GM12878 (cell line): ENCODE measurements around the gene TMEM263. TPM values are rescaled to one million over a fixed set of nuclear protein-coding genes. Genes with fewer than 3 reads are reported as not detected.

Experiments used
- ASH2L ChIP-seq: fragments of 300-600, 200-600 bp; sonication (generic); IDR thresholded peaks from 2 replicates; pipeline ENCODE4 v1.6.1; 2017; ENCODE audit warnings: low read depth, mild to moderate bottlenecking, borderline replicate concordance
- BCLAF1 ChIP-seq: fragments of 450-650 bp; IDR thresholded peaks from 2 replicates; pipeline ENCODE4 v1.6.1; 2017; ENCODE audit warnings: antibody characterized with exemption, mild to moderate bottlenecking, moderate library complexity
- BRCA1 ChIP-seq: IDR thresholded peaks from 2 replicates; pipeline ENCODE4 v1.6.1; 2011; ENCODE audit warnings: low read depth, low read length, improper control_type of control experiment
- CEBPB ChIP-seq, 2 experiments: fragments of 150-350 bp in 1 of 2; IDR thresholded peaks; 2 replicates each; pipeline ENCODE4 v1.6.1; 2012 to 2014; ENCODE audit warnings: low read depth in 2 of 2, low read length in 2 of 2, borderline replicate concordance in 1 of 2, inconsistent platforms in 1 of 2
- GATAD2B ChIP-seq: fragments of 450-650 bp; conservative IDR thresholded peaks from 2 replicates; pipeline ENCODE4 v1.6.1; 2017; ENCODE audit warnings: low read depth, mild to moderate bottlenecking, moderate library complexity
- HDAC2 ChIP-seq: fragments of 200-600 bp; sonication (generic); IDR thresholded peaks from 2 replicates; pipeline ENCODE4 v1.6.1; 2017
- HDGF ChIP-seq: fragments of 450-650 bp; IDR thresholded peaks from 2 replicates; pipeline ENCODE4 v1.6.1; 2016; ENCODE audit warnings: antibody characterized with exemption
- IKZF1 ChIP-seq: fragments of 450-650 bp; conservative IDR thresholded peaks from 2 replicates; pipeline ENCODE4 v1.6.1; 2017; ENCODE audit warnings: antibody characterized with exemption, mild to moderate bottlenecking
- IKZF2 ChIP-seq, 2 experiments: fragments of 450-650 bp; IDR thresholded peaks; 2 replicates each; pipeline ENCODE4 v1.6.1; 2017; ENCODE audit warnings: mild to moderate bottlenecking in 2 of 2, moderate library complexity in 2 of 2
- KLF5 ChIP-seq: fragments of 450-650 bp; IDR thresholded peaks from 2 replicates; pipeline ENCODE4 v1.6.1; 2014; ENCODE audit warnings: mild to moderate bottlenecking; ENCODE audit not compliant: partially characterized antibody
- NFYB ChIP-seq: IDR thresholded peaks from 2 replicates; pipeline ENCODE4 v1.6.1; 2011; ENCODE audit warnings: low read depth, mild to moderate bottlenecking, low read length, improper control_type of control experiment, moderate library complexity; ENCODE audit not compliant: insufficient read depth
- RAD21 ChIP-seq: IDR thresholded peaks from 2 replicates; pipeline ENCODE4 v1.6.1; 2011; ENCODE audit warnings: mild to moderate bottlenecking, low read depth, low read length, moderate library complexity; ENCODE audit not compliant: insufficient read depth
- RB1 ChIP-seq: fragments of 450-650 bp; formaldehyde crosslinking; IDR thresholded peaks from 2 replicates; pipeline ENCODE4 v1.6.1; 2017; ENCODE audit warnings: mild to moderate bottlenecking, borderline replicate concordance
- RBBP5 ChIP-seq: fragments of 200-600 bp; sonication (generic); conservative IDR thresholded peaks from 2 replicates; pipeline ENCODE4 v1.6.1; 2016
- RCOR1 ChIP-seq: conservative IDR thresholded peaks from 2 replicates; pipeline ENCODE4 v1.6.1; 2012; ENCODE audit warnings: low read depth, low read length, improper control_type of control experiment
- RUNX3 ChIP-seq: IDR thresholded peaks from 2 replicates; pipeline ENCODE4 v1.6.1; 2012; ENCODE audit warnings: low read length, inconsistent platforms
- SMAD5 ChIP-seq: IDR thresholded peaks from 2 replicates; pipeline ENCODE4 v1.6.1; 2016; ENCODE audit warnings: antibody characterized with exemption, low read depth
- SMC3 ChIP-seq: IDR thresholded peaks from 2 replicates; pipeline ENCODE4 v1.6.1; 2011; ENCODE audit warnings: low read length, improper control_type of control experiment, borderline replicate concordance
- SP1 ChIP-seq: IDR thresholded peaks from one replicate; pipeline ENCODE4 v1.6.1; 2011; ENCODE audit warnings: low read depth, low read length
- TCF12 ChIP-seq: IDR thresholded peaks from 2 replicates; pipeline ENCODE4 v1.6.1; 2011; ENCODE audit warnings: low read depth, mild to moderate bottlenecking, low read length
- USF2 ChIP-seq: IDR thresholded peaks from 2 replicates; pipeline ENCODE4 v1.6.1; 2011; ENCODE audit warnings: low read depth, low read length, improper control_type of control experiment, borderline replicate concordance
- YY1 ChIP-seq: IDR thresholded peaks from 2 replicates; pipeline ENCODE4 v1.6.1; 2011; ENCODE audit warnings: low read depth, mild to moderate bottlenecking, low read length
- ZNF207 ChIP-seq: fragments of 450-650 bp; IDR thresholded peaks from 2 replicates; pipeline ENCODE4 v1.6.1; 2014; ENCODE audit warnings: antibody characterized with exemption, mild to moderate bottlenecking, borderline replicate concordance
- ZNF274 ChIP-seq: IDR thresholded peaks from one replicate; pipeline ENCODE4 v1.8.0; 2011; ENCODE audit not compliant: insufficient read length, insufficient read depth
- polyA plus RNA-seq, 11 experiments: library from polyadenylated mRNA; depleted of rRNA in 4 of 11; unstranded in 6 of 11; stranded (reverse) in 5 of 11; fragments of >200 nt; fragmentation: Nextera tagmentation in 4 of 11; fragmentation: Illumina TruSeq in 1 of 11; extraction: Ambion mirVana in 4 of 11; extraction: Trizol in 1 of 11; gene quantifications; 1 replicate in 1 of 11; 2 replicates in 10 of 11; pipeline versions ENCODE4 v1.2.1 to v1.2.3, GENCODE V29; 2011 to 2016; ENCODE audit warnings: inconsistent platforms in 2 of 11, missing spikeins in 2 of 11, low read depth in 1 of 11
- total RNA-seq, 4 experiments: library from RNA; depleted of rRNA in 3 of 4; stranded (reverse); fragments of >200 nt in 3 of 4; fragmentation: Illumina TruSeq in 1 of 4; extraction: Trizol in 1 of 4; gene quantifications; 2 replicates each; pipeline versions ENCODE4 v1.2.1 to v1.2.3, GENCODE V29; 2013 to 2021
- TF ChIP-seq, protein P1 (sequence below): fragments of 450-650 bp; conservative IDR thresholded peaks from 2 replicates; pipeline ENCODE4 v1.6.1; 2017; ENCODE audit warnings: mild to moderate bottlenecking, moderate library complexity
- TF ChIP-seq, protein P2 (sequence below): IDR thresholded peaks from 2 replicates; pipeline ENCODE4 v1.6.1; 2012; ENCODE audit warnings: low read depth, low read length, improper control_type of control experiment

TMEM263 gene
- total and polyA plus RNA-seq, 10 of the 15 experiments (the other 5 are each of a cell fraction or from before 2014, with no cell fraction given): 15.4 to 41.3 (median 27.6) TPM

DNA sequence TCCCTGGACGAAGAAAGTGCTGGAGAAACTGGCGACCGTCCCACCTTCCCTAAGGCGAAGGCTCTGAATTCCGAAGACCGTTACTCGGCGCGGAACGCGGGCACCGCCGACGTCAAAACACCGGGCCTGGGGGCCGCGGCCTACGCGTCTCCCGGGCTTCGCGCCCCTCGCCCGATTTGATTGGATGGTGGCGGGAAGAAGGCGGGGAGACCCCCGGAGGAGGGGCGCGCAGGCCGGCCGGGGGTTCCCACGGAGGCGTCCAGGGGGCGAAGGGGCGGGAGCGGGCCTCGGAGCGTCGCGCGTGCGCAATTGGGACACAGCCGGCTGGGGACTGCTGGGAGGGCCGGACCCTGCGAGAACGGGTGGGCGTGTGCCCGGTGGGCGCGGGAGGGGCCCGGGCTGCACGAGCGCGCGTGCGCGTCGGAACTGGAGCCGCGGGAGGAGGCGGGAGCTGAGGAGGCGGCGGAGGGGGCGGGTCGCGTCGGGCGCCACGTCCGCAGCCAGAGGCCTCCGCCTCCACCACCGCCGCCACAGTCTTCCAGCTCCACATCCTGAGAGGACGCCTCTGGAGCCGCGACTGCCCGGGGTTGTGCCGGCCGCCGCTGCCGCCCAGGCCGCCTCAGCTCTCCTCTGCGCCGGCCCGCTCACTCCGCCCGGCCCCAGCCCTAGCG, at the start of gene TMEM263 (continued):
- 0 out of 2 replicates have a peak, but pooled peaks have one; percentile 34 for TF ChIP-seq BCLAF1
- TF ChIP-seq IKZF1: peak; percentile 93
- no peak for TF ChIP-seq USF2
- no peak for TF ChIP-seq BRCA1
- peak; percentile 57; the same call in 1 of the 2 replicates for TF ChIP-seq ZNF207
- TF ChIP-seq, protein P1, sequence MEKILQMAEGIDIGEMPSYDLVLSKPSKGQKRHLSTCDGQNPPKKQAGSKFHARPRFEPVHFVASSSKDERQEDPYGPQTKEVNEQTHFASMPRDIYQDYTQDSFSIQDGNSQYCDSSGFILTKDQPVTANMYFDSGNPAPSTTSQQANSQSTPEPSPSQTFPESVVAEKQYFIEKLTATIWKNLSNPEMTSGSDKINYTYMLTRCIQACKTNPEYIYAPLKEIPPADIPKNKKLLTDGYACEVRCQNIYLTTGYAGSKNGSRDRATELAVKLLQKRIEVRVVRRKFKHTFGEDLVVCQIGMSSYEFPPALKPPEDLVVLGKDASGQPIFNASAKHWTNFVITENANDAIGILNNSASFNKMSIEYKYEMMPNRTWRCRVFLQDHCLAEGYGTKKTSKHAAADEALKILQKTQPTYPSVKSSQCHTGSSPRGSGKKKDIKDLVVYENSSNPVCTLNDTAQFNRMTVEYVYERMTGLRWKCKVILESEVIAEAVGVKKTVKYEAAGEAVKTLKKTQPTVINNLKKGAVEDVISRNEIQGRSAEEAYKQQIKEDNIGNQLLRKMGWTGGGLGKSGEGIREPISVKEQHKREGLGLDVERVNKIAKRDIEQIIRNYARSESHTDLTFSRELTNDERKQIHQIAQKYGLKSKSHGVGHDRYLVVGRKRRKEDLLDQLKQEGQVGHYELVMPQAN: peak; percentile 91
- no peak for TF ChIP-seq RB1
- TF ChIP-seq YY1: peak; percentile 42; the same call in 1 of the 2 replicates
- peak; percentile 24; the same call in 1 of the 2 replicates for TF ChIP-seq ASH2L
- peak; percentile 83 for TF ChIP-seq GATAD2B
- 0 out of 2 replicates have a peak, but pooled peaks have one; percentile 58 for TF ChIP-seq HDGF
- TF ChIP-seq, protein P2, sequence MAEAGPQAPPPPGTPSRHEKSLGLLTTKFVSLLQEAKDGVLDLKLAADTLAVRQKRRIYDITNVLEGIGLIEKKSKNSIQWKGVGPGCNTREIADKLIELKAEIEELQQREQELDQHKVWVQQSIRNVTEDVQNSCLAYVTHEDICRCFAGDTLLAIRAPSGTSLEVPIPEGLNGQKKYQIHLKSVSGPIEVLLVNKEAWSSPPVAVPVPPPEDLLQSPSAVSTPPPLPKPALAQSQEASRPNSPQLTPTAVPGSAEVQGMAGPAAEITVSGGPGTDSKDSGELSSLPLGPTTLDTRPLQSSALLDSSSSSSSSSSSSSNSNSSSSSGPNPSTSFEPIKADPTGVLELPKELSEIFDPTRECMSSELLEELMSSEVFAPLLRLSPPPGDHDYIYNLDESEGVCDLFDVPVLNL: 0 out of 2 replicates have a peak, but pooled peaks have one; percentile 34
- 0 out of 4 replicates have a peak, but pooled peaks of 1 of the 2 experiments have one; percentile 31 for TF ChIP-seq IKZF2 (IDR thresholded peaks at IDR 0.05)
- no peak for TF ChIP-seq CEBPB (IDR thresholded peaks at IDR 0.05; ENCODE audit: borderline replicate concordance in 1 of 2, low read depth in 2 of 2, low read length in 2 of 2)
- peak; percentile 38 for TF ChIP-seq RUNX3
- no peak for TF ChIP-seq HDAC2
- peak; percentile 53 for TF ChIP-seq KLF5
- TF ChIP-seq SMAD5: no peak
- no peak for TF ChIP-seq RAD21
- TF ChIP-seq SMC3: no peak
- TF ChIP-seq NFYB: peak; percentile 40; the same call in 1 of the 2 replicates
- peak; percentile 13 for TF ChIP-seq SP1
- TF ChIP-seq RBBP5: no peak
- no peak for TF ChIP-seq RCOR1
- peak; percentile 51; the same call in 1 of the 2 replicates for TF ChIP-seq TCF12
- no peak for TF ChIP-seq ZNF274
